SK-N-SH (cell line): ENCODE measurements around the gene BRINP2. TPM values are rescaled to one million over a fixed set of nuclear protein-coding genes. Genes with fewer than 3 reads are reported as not detected.

Experiments
- CTCF ChIA-PET: fragments of 300-600, 350-600 bp; formaldehyde crosslinking; extraction: SDS; loops from one replicate; lab custom pipeline; 2021; lab: Yijun Ruan, JAX
- POLR2A ChIA-PET: fragments of 350-600 bp; sonication (Branson Sonifier 250); formaldehyde crosslinking; extraction: SDS; loops from one replicate; lab custom pipeline; 2020; ENCODE audit warnings: antibody characterized with exemption, inconsistent platforms; lab: Yijun Ruan, JAX
- DNase-seq: peaks from one replicate; pipeline ENCODE4 v3.0.0; 2012
- H2AFZ ChIP-seq: fragments of 200-600 bp; sonication (generic); 2 replicates; pipeline ENCODE4 v1.8.1; 2016; ENCODE audit warnings: antibody characterized with exemption, mild to moderate bottlenecking, low read depth
- H3F3A ChIP-seq: fragments of 200-600 bp; sonication (generic); replicated peaks from 2 replicates; pipeline ENCODE3; 2016; ENCODE audit warnings: antibody characterized with exemption, mild to moderate bottlenecking; ENCODE audit not compliant: insufficient read depth
- H3K27ac ChIP-seq, 2 experiments: fragments of 200-500 bp in 1 of 2; fragments of 200-600 bp in 1 of 2; sonication (Bioruptor generic) in 1 of 2; sonication (generic), shearing (Covaris generic) in 1 of 2; 2 replicates each; pipeline versions ENCODE4 v1.5.1 to v1.6.1; 2014 to 2016; ENCODE audit warnings: low read depth in 2 of 2, inconsistent platforms in 1 of 2, low read length in 1 of 2, mild to moderate bottlenecking in 1 of 2, mixed read lengths in 1 of 2
- H3K27me3 ChIP-seq: fragments of 200-600 bp; sonication (generic), shearing (Covaris generic); 2 replicates; pipeline ENCODE4 v1.6.1; 2016; ENCODE audit warnings: mixed run types; ENCODE audit not compliant: insufficient read depth
- H3K36me3 ChIP-seq, 2 experiments: fragments of 200-500 bp in 1 of 2; fragments of 200-600 bp in 1 of 2; sonication (Bioruptor generic) in 1 of 2; sonication (generic) in 1 of 2; replicated peaks in 1 of 2; 2 replicates each; pipeline versions ENCODE3 to v1.5.1; 2014 to 2016; ENCODE audit warnings: low read length in 1 of 2, mild to moderate bottlenecking in 1 of 2; ENCODE audit not compliant: insufficient read depth in 2 of 2, control insufficient read depth in 1 of 2
- H3K4me1 ChIP-seq, 2 experiments: fragments of 200-500 bp in 1 of 2; fragments of 200-600 bp in 1 of 2; sonication (Bioruptor generic) in 1 of 2; sonication (generic), shearing (Covaris generic) in 1 of 2; 2 replicates each; pipeline versions ENCODE4 v1.5.1 to v1.6.1; 2014 to 2016; ENCODE audit warnings: low read depth in 1 of 2, low read length in 1 of 2, mixed run types in 1 of 2; ENCODE audit not compliant: insufficient read depth in 2 of 2, control insufficient read depth in 1 of 2
- H3K4me2 ChIP-seq: fragments of 200-600 bp; sonication (generic), shearing (Covaris generic); 2 replicates; pipeline ENCODE4 v1.6.1; 2017; ENCODE audit warnings: mixed run types
- H3K4me3 ChIP-seq, 2 experiments: fragments of 200-500 bp in 1 of 2; fragments of 200-600 bp in 1 of 2; sonication (Bioruptor generic) in 1 of 2; sonication (generic), shearing (Covaris generic) in 1 of 2; 2 replicates each; pipeline versions ENCODE4 v1.5.1 to v1.8.1; 2014 to 2016; ENCODE audit warnings: low read depth in 2 of 2, inconsistent platforms in 1 of 2, low read length in 1 of 2, mild to moderate bottlenecking in 1 of 2, mixed read lengths in 1 of 2, moderate library complexity in 1 of 2
- H3K79me2 ChIP-seq: fragments of 200-600 bp; sonication (generic); 2 replicates; pipeline ENCODE4 v1.8.1; 2017; ENCODE audit warnings: mild to moderate bottlenecking; ENCODE audit not compliant: insufficient read depth
- H3K9ac ChIP-seq: fragments of 200-600 bp; sonication (generic); 2 replicates; pipeline ENCODE4 v1.6.1; 2017; ENCODE audit warnings: mixed run types
- H3K9me2 ChIP-seq: fragments of 200-600 bp; sonication (generic); 2 replicates; pipeline ENCODE4 v1.6.1; 2017; ENCODE audit warnings: mixed run types
- H3K9me3 ChIP-seq: fragments of 200-600 bp; sonication (generic); 2 replicates; pipeline ENCODE4 v1.6.1; 2017; ENCODE audit warnings: mixed run types, mild to moderate bottlenecking, moderate library complexity
- H4K20me1 ChIP-seq: fragments of 200-600 bp; sonication (generic); 2 replicates; pipeline ENCODE4 v1.6.1; 2017; ENCODE audit warnings: mild to moderate bottlenecking, mixed run types; ENCODE audit not compliant: insufficient read depth
- CHD2 ChIP-seq: fragments of 150-350 bp; IDR thresholded peaks from 2 replicates; pipeline ENCODE4 v1.6.1; 2018; ENCODE audit warnings: low read length; ENCODE audit not compliant: partially characterized antibody
- ELF1 ChIP-seq: IDR thresholded peaks from 2 replicates; pipeline ENCODE4 v1.4.0; 2012
- GATA2 ChIP-seq: sonication (generic); formaldehyde crosslinking; IDR thresholded peaks from 2 replicates; pipeline ENCODE4 v1.5.0; 2020; ENCODE audit warnings: mild to moderate bottlenecking, missing genetic modification reagents
- MEF2A ChIP-seq: IDR thresholded peaks from 2 replicates; pipeline ENCODE4 v1.4.0; 2012; ENCODE audit warnings: low read depth, borderline replicate concordance
- NFIC ChIP-seq: IDR thresholded peaks from 2 replicates; pipeline ENCODE4 v1.4.0; 2012; ENCODE audit warnings: borderline replicate concordance
- POLR2AphosphoS5 ChIP-seq: IDR thresholded peaks from 2 replicates; pipeline ENCODE4 v1.6.1; 2012; ENCODE audit warnings: low read depth, low read length
- RFX5 ChIP-seq: IDR thresholded peaks from 2 replicates; pipeline ENCODE4 v1.6.1; 2012; ENCODE audit warnings: mild to moderate bottlenecking, improper control_type of control experiment, low read length
- SIN3A ChIP-seq: IDR thresholded peaks from 2 replicates; pipeline ENCODE4 v1.6.1; 2012; ENCODE audit warnings: low read depth, mild to moderate bottlenecking, low read length, moderate library complexity, borderline replicate concordance
- SMC3 ChIP-seq: IDR thresholded peaks from 2 replicates; pipeline ENCODE4 v1.6.1; 2012; ENCODE audit warnings: low read depth, low read length, improper control_type of control experiment
- TCF12 ChIP-seq: IDR thresholded peaks from 2 replicates; pipeline ENCODE4 v1.4.0; 2012
- TEAD4 ChIP-seq: IDR thresholded peaks from 2 replicates; pipeline ENCODE4 v1.4.0; 2012; ENCODE audit warnings: mild to moderate bottlenecking, borderline replicate concordance; ENCODE audit not compliant: insufficient read depth
- YY1 ChIP-seq: IDR thresholded peaks from 2 replicates; pipeline ENCODE4 v1.4.0; 2012; ENCODE audit warnings: low read depth, mild to moderate bottlenecking
- WGBS: methylation state at CpG from one replicate; pipeline ENCODE4 v1.1.6; 2017; ENCODE audit warnings: low lambda C conversion rate; 5-methylcytosine and 5-hydroxymethylcytosine counted together
- polyA plus RNA-seq, 3 experiments: library from polyadenylated mRNA; depleted of rRNA; stranded (reverse); fragments of >200 nt; gene quantifications; 2 replicates each; pipeline ENCODE4 v1.2.3, GENCODE V29; 2012
- TF ChIP-seq, protein P1 (sequence below): IDR thresholded peaks from 2 replicates; pipeline ENCODE4 v1.4.0; 2012; ENCODE audit warnings: low read depth, borderline replicate concordance
- TF ChIP-seq, protein P2 (sequence below): IDR thresholded peaks from 2 replicates; pipeline ENCODE4 v1.4.0; 2012; ENCODE audit warnings: low read depth
- TF ChIP-seq, protein P3 (sequence below): fragments of 200-600 bp; sonication (generic); IDR thresholded peaks from 2 replicates; pipeline ENCODE4 v1.6.1; 2017; ENCODE audit warnings: antibody characterized with exemption, mild to moderate bottlenecking, moderate library complexity

Gene BRINP2
- polyA plus RNA-seq, 1 of the 3 experiments (the other 2 are of a cell fraction) = 0.12 TPM

DNA sequence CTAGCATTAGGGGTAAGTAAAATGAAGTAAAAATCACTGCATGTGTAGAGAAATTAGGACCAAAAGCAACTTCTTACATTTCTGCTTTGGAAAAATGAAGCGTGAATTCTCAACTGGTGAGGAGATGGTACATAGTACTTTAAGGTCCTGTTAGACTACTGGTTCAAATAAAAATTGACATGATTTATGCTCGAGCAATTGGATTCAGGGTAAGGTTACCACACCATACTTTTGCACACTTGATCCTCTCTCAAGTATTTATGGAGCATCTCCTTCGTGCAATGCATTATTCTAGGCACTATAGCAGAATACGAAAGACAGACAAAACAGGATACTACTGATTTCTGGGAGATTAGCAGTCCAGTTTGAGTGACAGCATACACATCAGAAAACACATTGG is 66.2 kb downstream of the BRINP2 start:
- no peaks in the 10 kb centered on the region for H3K9me3 ChIP-seq
- H3K27me3 ChIP-seq = no peaks in the 10 kb centered on the region
- no peak overlapping the region for H3K9ac ChIP-seq
- H3K4me2 ChIP-seq = no peak overlapping the region
- no peaks in the 10 kb centered on the region for H3K9me2 ChIP-seq
- peaks cover 0 to 2% of the 10 kb centered on the region in 2 experiments; a peak in 1 of 4 replicates for H3K4me1 ChIP-seq
- H3K79me2 ChIP-seq = no peaks in the 10 kb centered on the region
- no peak for TF ChIP-seq SIN3A
- TF ChIP-seq, protein P1, sequence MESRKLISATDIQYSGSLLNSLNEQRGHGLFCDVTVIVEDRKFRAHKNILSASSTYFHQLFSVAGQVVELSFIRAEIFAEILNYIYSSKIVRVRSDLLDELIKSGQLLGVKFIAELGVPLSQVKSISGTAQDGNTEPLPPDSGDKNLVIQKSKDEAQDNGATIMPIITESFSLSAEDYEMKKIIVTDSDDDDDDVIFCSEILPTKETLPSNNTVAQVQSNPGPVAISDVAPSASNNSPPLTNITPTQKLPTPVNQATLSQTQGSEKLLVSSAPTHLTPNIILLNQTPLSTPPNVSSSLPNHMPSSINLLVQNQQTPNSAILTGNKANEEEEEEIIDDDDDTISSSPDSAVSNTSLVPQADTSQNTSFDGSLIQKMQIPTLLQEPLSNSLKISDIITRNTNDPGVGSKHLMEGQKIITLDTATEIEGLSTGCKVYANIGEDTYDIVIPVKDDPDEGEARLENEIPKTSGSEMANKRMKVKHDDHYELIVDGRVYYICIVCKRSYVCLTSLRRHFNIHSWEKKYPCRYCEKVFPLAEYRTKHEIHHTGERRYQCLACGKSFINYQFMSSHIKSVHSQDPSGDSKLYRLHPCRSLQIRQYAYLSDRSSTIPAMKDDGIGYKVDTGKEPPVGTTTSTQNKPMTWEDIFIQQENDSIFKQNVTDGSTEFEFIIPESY = no peak
- TF ChIP-seq NFIC = no peak
- TF ChIP-seq, protein P2, sequence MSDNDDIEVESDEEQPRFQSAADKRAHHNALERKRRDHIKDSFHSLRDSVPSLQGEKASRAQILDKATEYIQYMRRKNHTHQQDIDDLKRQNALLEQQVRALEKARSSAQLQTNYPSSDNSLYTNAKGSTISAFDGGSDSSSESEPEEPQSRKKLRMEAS = no peak
- TF ChIP-seq POLR2AphosphoS5 = no peak
- no peak for TF ChIP-seq ELF1
- TF ChIP-seq TEAD4 = no peak
- TF ChIP-seq GATA2 (CRISPR knock-in tag) = no peak
- no peak for TF ChIP-seq CHD2
- no peak for TF ChIP-seq YY1
- TF ChIP-seq, protein P3, sequence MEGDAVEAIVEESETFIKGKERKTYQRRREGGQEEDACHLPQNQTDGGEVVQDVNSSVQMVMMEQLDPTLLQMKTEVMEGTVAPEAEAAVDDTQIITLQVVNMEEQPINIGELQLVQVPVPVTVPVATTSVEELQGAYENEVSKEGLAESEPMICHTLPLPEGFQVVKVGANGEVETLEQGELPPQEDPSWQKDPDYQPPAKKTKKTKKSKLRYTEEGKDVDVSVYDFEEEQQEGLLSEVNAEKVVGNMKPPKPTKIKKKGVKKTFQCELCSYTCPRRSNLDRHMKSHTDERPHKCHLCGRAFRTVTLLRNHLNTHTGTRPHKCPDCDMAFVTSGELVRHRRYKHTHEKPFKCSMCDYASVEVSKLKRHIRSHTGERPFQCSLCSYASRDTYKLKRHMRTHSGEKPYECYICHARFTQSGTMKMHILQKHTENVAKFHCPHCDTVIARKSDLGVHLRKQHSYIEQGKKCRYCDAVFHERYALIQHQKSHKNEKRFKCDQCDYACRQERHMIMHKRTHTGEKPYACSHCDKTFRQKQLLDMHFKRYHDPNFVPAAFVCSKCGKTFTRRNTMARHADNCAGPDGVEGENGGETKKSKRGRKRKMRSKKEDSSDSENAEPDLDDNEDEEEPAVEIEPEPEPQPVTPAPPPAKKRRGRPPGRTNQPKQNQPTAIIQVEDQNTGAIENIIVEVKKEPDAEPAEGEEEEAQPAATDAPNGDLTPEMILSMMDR = no peak
- no peak for TF ChIP-seq TCF12
- ChIA-PET CTCF (no interaction called here), POLR2A (no interaction called here)
- no peaks in the 10 kb centered on the region for H4K20me1 ChIP-seq
- H3K36me3 ChIP-seq = peaks cover 0 to 2% of the 10 kb centered on the region in 2 experiments
- no peak for DNase-seq
- WGBS = 52% methylated on average over 4 of the region's 4 CpGs
- no peak overlapping the region for H3K27ac ChIP-seq
- H3F3A ChIP-seq = no peaks in the 10 kb centered on the region
- no peak overlapping the region for H2AFZ ChIP-seq
- H3K4me3 ChIP-seq = no peak overlapping the region

DNA sequence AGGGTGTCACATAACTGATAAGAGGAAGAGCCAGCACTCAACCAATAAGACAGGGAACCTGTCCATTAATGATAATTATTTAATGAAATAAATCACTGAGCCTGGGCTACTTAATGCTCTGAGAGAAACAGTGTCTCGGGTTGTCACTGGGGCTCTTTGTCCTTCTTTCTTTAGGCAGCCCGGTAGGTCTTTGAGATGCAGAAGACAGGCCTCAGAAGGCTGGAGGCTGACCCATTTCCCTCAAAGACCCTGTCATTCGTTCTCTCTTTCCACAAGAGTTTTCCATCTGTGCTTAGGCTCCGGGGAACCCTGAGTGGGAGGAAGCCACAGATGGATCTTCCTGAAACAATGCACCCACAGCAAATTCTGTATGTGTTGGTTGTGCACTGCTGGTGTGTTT is 68.2 kb downstream of the BRINP2 start:
- H3K4me3 ChIP-seq = no peak overlapping the region
- WGBS = 38% methylated on average over 4 of the region's 4 CpGs
- H4K20me1 ChIP-seq = no peaks in the 10 kb centered on the region
- no peaks in the 10 kb centered on the region for H3K9me3 ChIP-seq
- H3K4me1 ChIP-seq = peaks cover 0 to 2% of the 10 kb centered on the region in 2 experiments; a peak in 1 of 4 replicates
- H3K9me2 ChIP-seq = no peaks in the 10 kb centered on the region
- no peaks in the 10 kb centered on the region for H3K79me2 ChIP-seq
- H3K27me3 ChIP-seq = no peaks in the 10 kb centered on the region
- H3F3A ChIP-seq = no peaks in the 10 kb centered on the region
- no peak overlapping the region for H3K4me2 ChIP-seq
- POLR2A ChIA-PET = no interaction called here
- no peak overlapping the region for H2AFZ ChIP-seq
- CTCF ChIA-PET = interaction anchor here (1.2 kb wide), 1 partner anchor 13 kb away, joined by 3 read pairs; no protein-coding TSS in a partner anchor
- no peak for DNase-seq
- H3K36me3 ChIP-seq = peaks cover 0 to 5% of the 10 kb centered on the region in 2 experiments
- H3K27ac ChIP-seq = no peak overlapping the region
- no peak for TF ChIP-seq MEF2A
- TF ChIP-seq SMC3 = no peak
- no peak for TF ChIP-seq RFX5
- H3K9ac ChIP-seq = no peak overlapping the region
